WERI-Rb-1 (cell line): ENCODE results near the gene PRUNE2.

ENCODE experiments used
- DNase-seq: peaks from one replicate; pipeline ENCODE4 v3.0.0-alpha.2; 2020
- H3K27ac ChIP-seq: fragments of 250-450 bp; sonication (Bioruptor Pico); 2 replicates; pipeline ENCODE4 v1.5.1; 2020; ENCODE audit warnings: mild to moderate bottlenecking, moderate library complexity
- H3K27me3 ChIP-seq: fragments of 250-450 bp; sonication (Bioruptor Pico); 2 replicates; pipeline ENCODE4 v1.5.1; 2021; ENCODE audit warnings: mild to moderate bottlenecking, low read depth, moderate library complexity; ENCODE audit not compliant: insufficient read depth, severe bottlenecking
- H3K36me3 ChIP-seq: fragments of 250-450 bp; sonication (Bioruptor Pico); 2 replicates; pipeline ENCODE4 v1.5.1; 2020; ENCODE audit warnings: mild to moderate bottlenecking, moderate library complexity
- H3K4me3 ChIP-seq: 2 replicates; pipeline ENCODE4 v1.5.1; 2011; ENCODE audit warnings: low read depth, mild to moderate bottlenecking, control low read depth, low read length
- H3K9me3 ChIP-seq: fragments of 250-450 bp; sonication (Bioruptor Pico); 2 replicates; pipeline ENCODE4 v1.5.1; 2021; ENCODE audit warnings: mild to moderate bottlenecking, moderate library complexity; ENCODE audit not compliant: severe bottlenecking
- TF ChIP-seq, protein P1 (sequence below): IDR thresholded peaks from 2 replicates; pipeline ENCODE4 v1.5.1; 2011; ENCODE audit warnings: low read depth, mild to moderate bottlenecking, control low read depth, inconsistent platforms, low read length

PRUNE2 gene

DNA sequence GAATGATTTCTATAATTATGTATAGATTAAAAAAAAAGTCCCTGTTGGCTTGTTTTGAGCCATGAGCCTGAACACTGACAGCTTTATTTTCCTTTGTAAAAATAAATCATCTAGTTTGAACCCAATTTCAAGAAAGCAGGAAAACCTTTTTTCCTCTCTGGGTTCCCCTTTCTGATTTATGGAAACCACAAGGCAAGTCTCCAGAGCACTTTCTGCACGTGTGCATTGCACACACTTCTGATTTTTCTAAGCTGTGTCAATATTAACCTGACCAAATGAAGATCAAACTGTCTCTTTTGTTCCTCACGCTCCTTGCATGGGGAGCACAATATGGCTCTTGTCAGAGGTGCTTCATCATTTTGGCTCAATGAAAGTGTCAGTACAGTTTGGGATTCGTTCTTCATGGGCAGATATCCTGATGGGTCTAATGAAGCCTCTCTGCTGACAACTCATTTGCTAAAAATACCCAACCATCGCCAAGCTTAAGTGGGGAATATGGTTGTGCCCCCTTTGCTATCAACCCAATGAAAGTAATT is 180.8 kb downstream of the PRUNE2 start:
- H3K4me3 ChIP-seq = no peak overlapping the region
- H3K27me3 ChIP-seq = no peaks in the 10 kb centered on the region
- no peaks in the 10 kb centered on the region for H3K9me3 ChIP-seq
- H3K36me3 ChIP-seq = no peaks in the 10 kb centered on the region
- no peak overlapping the region for H3K27ac ChIP-seq
- DNase-seq = no peak
- TF ChIP-seq, protein P1, sequence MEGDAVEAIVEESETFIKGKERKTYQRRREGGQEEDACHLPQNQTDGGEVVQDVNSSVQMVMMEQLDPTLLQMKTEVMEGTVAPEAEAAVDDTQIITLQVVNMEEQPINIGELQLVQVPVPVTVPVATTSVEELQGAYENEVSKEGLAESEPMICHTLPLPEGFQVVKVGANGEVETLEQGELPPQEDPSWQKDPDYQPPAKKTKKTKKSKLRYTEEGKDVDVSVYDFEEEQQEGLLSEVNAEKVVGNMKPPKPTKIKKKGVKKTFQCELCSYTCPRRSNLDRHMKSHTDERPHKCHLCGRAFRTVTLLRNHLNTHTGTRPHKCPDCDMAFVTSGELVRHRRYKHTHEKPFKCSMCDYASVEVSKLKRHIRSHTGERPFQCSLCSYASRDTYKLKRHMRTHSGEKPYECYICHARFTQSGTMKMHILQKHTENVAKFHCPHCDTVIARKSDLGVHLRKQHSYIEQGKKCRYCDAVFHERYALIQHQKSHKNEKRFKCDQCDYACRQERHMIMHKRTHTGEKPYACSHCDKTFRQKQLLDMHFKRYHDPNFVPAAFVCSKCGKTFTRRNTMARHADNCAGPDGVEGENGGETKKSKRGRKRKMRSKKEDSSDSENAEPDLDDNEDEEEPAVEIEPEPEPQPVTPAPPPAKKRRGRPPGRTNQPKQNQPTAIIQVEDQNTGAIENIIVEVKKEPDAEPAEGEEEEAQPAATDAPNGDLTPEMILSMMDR = no peak

DNA sequence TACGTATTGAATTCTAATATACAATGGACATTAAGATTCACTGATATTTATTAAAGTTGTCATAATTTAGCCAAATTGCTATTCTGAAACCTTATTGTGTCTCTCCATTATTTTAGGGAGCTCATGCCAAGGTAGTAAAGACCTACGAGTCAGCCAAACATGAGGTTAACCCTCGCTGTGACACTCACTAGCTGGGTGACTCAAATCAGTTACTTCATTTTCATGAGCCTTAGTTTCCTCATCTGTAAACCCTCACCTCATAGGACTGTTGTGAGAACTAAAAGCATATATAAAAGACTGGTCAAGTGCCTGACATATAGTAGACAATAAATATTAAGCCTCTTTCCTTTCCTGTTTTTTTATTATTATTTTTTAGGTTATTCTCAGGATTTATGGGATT is 185.7 kb downstream of the PRUNE2 start:
- H3K36me3 ChIP-seq = no peaks in the 10 kb centered on the region
- TF ChIP-seq, protein P1 = no peak
- no peaks in the 10 kb centered on the region for H3K27me3 ChIP-seq
- H3K4me3 ChIP-seq = no peak overlapping the region
- H3K9me3 ChIP-seq = no peaks in the 10 kb centered on the region
- H3K27ac ChIP-seq = no peak overlapping the region
- DNase-seq = no peak

DNA sequence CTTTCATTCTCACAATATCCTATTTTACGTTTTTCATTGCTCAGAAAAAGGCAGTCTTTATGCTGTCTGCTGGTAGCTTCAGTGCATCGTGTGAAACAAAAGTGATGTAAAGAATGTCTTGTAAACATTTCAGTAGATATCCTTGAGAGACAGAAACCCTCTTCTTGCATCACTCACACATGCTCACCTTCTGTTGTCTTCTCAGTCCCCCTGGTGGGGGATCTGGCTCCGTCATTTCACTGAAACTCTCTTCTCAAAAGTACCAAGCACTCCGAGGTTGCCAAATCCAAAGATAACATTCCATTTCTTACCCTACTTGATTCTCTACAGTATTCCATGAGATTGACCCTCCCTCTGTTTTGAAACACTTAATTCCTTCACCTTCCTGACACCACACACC is 187.7 kb downstream of the PRUNE2 start:
- no peaks in the 10 kb centered on the region for H3K9me3 ChIP-seq
- no peak overlapping the region for H3K4me3 ChIP-seq
- DNase-seq = no peak

DNA sequence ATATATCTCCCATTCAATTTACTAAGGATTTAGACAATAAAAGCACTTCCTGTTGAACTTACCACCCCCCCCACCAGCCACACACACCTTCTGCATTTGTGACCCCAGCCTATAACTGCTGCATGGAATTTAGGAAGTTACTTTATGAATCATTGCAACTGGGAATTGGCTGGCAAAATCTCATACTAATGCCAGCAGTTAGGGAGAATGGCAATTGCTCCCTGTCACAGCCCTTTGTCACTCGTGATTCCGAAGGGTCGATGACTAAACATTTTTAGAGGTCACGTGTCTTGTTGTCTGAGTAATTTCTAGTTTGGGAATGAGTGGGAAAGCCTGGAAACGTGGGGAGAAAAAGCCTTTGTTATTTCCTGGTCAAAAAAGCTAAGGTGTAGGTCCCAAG is 188.3 kb downstream of the PRUNE2 start:
- Histone ChIP-seq H3K36me3 (no peaks in the 10 kb centered on the region), H3K27me3 (no peaks in the 10 kb centered on the region), H3K4me3 (no peak overlapping the region), H3K9me3 (no peaks in the 10 kb centered on the region), H3K27ac (no peak overlapping the region)
- DNase-seq = no peak
- TF ChIP-seq, protein P1 = no peak

More for the DNA sequence above, 187.7 kb downstream of the PRUNE2 start:
- TF ChIP-seq, protein P1 = no peak
- H3K27me3 ChIP-seq = no peaks in the 10 kb centered on the region
- H3K36me3 ChIP-seq = no peaks in the 10 kb centered on the region
- no peak overlapping the region for H3K27ac ChIP-seq

DNA sequence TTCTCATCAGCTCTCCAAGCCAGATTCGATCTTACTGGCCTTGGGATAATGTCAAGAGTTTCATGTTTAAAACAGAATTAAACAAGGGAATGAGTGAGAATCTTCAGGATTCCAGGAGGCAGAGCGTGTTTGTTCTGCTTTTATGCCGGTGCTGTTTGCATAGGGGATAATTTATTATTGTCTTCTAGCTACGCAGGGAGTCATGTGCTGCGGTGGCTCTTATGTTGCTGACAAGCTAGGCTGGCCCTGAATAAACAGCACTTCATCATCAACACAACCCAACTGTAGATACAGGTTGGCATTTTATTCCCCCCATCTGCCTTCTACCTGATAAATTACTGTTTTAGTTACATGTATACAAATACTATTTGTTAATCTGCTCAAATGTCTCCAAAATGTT is 188.7 kb downstream of the PRUNE2 start:
- no peak for DNase-seq
- H3K27me3 ChIP-seq = no peaks in the 10 kb centered on the region
- H3K36me3 ChIP-seq = no peaks in the 10 kb centered on the region
- no peak overlapping the region for H3K4me3 ChIP-seq
- H3K9me3 ChIP-seq = no peaks in the 10 kb centered on the region
- no peak overlapping the region for H3K27ac ChIP-seq
- TF ChIP-seq, protein P1 = no peak

DNA sequence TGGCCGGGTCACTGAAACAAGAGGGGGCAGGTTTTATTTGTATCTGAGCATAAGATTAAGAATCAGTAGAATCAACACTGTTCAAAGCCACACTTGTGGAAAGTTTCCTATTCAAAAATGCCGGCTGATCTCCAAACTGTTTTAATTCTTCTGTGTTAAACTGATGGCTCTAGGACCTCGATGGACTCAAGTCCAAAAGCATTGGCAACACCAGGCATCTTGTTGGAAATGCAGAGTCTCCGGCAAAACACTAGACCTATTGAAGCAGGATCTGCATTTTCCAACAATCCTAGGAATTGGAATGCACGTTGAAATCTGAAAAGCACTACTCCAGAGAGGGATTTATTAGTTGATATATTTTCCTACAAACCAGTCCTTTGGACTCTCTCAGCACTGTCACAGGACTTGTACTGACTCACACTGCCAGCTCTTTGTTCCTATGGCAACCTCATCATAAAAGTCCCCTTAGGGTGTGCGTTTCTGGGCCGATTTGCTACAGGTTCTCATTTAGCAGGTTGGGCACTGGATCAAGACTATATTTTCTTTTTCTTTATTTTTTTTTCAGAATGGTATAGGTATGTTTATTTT is 189.7 kb downstream of the PRUNE2 start:
- H3K9me3 ChIP-seq = no peaks in the 10 kb centered on the region
- no peaks in the 10 kb centered on the region for H3K27me3 ChIP-seq
- H3K36me3 ChIP-seq = no peaks in the 10 kb centered on the region
- no peak for DNase-seq
- no peak overlapping the region for H3K27ac ChIP-seq
- TF ChIP-seq, protein P1 = no peak
- H3K4me3 ChIP-seq = no peak overlapping the region
